SK-N-SH (cell line): ENCODE measurements around the gene PPP1R1B. TPM values are rescaled to one million over a fixed set of nuclear protein-coding genes. Genes with fewer than 3 reads are reported as not detected.

Source experiments
- CTCF ChIA-PET: fragments of 300-600, 350-600 bp; formaldehyde crosslinking; extraction: SDS; loops from one replicate; lab custom pipeline; 2021; lab: Yijun Ruan, JAX
- POLR2A ChIA-PET: fragments of 350-600 bp; sonication (Branson Sonifier 250); formaldehyde crosslinking; extraction: SDS; loops from one replicate; lab custom pipeline; 2020; ENCODE audit warnings: antibody characterized with exemption, inconsistent platforms; lab: Yijun Ruan, JAX
- DNase-seq: peaks from one replicate; pipeline ENCODE4 v3.0.0; 2012
- H2AFZ ChIP-seq: fragments of 200-600 bp; sonication (generic); 2 replicates; pipeline ENCODE4 v1.8.1; 2016; ENCODE audit warnings: antibody characterized with exemption, mild to moderate bottlenecking, low read depth
- H3F3A ChIP-seq: fragments of 200-600 bp; sonication (generic); replicated peaks from 2 replicates; pipeline ENCODE3; 2016; ENCODE audit warnings: antibody characterized with exemption, mild to moderate bottlenecking; ENCODE audit not compliant: insufficient read depth
- H3K27ac ChIP-seq, 2 experiments: fragments of 200-500 bp in 1 of 2; fragments of 200-600 bp in 1 of 2; sonication (Bioruptor generic) in 1 of 2; sonication (generic), shearing (Covaris generic) in 1 of 2; 2 replicates each; pipeline versions ENCODE4 v1.5.1 to v1.6.1; 2014 to 2016; ENCODE audit warnings: low read depth in 2 of 2, inconsistent platforms in 1 of 2, low read length in 1 of 2, mild to moderate bottlenecking in 1 of 2, mixed read lengths in 1 of 2
- H3K27me3 ChIP-seq: fragments of 200-600 bp; sonication (generic), shearing (Covaris generic); 2 replicates; pipeline ENCODE4 v1.6.1; 2016; ENCODE audit warnings: mixed run types; ENCODE audit not compliant: insufficient read depth
- H3K36me3 ChIP-seq, 2 experiments: fragments of 200-500 bp in 1 of 2; fragments of 200-600 bp in 1 of 2; sonication (Bioruptor generic) in 1 of 2; sonication (generic) in 1 of 2; replicated peaks in 1 of 2; 2 replicates each; pipeline versions ENCODE3 to v1.5.1; 2014 to 2016; ENCODE audit warnings: low read length in 1 of 2, mild to moderate bottlenecking in 1 of 2; ENCODE audit not compliant: insufficient read depth in 2 of 2, control insufficient read depth in 1 of 2
- H3K4me1 ChIP-seq, 2 experiments: fragments of 200-500 bp in 1 of 2; fragments of 200-600 bp in 1 of 2; sonication (Bioruptor generic) in 1 of 2; sonication (generic), shearing (Covaris generic) in 1 of 2; 2 replicates each; pipeline versions ENCODE4 v1.5.1 to v1.6.1; 2014 to 2016; ENCODE audit warnings: low read depth in 1 of 2, low read length in 1 of 2, mixed run types in 1 of 2; ENCODE audit not compliant: insufficient read depth in 2 of 2, control insufficient read depth in 1 of 2
- H3K4me2 ChIP-seq: fragments of 200-600 bp; sonication (generic), shearing (Covaris generic); 2 replicates; pipeline ENCODE4 v1.6.1; 2017; ENCODE audit warnings: mixed run types
- H3K4me3 ChIP-seq, 2 experiments: fragments of 200-500 bp in 1 of 2; fragments of 200-600 bp in 1 of 2; sonication (Bioruptor generic) in 1 of 2; sonication (generic), shearing (Covaris generic) in 1 of 2; 2 replicates each; pipeline versions ENCODE4 v1.5.1 to v1.8.1; 2014 to 2016; ENCODE audit warnings: low read depth in 2 of 2, inconsistent platforms in 1 of 2, low read length in 1 of 2, mild to moderate bottlenecking in 1 of 2, mixed read lengths in 1 of 2, moderate library complexity in 1 of 2
- H3K79me2 ChIP-seq: fragments of 200-600 bp; sonication (generic); 2 replicates; pipeline ENCODE4 v1.8.1; 2017; ENCODE audit warnings: mild to moderate bottlenecking; ENCODE audit not compliant: insufficient read depth
- H3K9ac ChIP-seq: fragments of 200-600 bp; sonication (generic); 2 replicates; pipeline ENCODE4 v1.6.1; 2017; ENCODE audit warnings: mixed run types
- H3K9me2 ChIP-seq: fragments of 200-600 bp; sonication (generic); 2 replicates; pipeline ENCODE4 v1.6.1; 2017; ENCODE audit warnings: mixed run types
- H3K9me3 ChIP-seq: fragments of 200-600 bp; sonication (generic); 2 replicates; pipeline ENCODE4 v1.6.1; 2017; ENCODE audit warnings: mixed run types, mild to moderate bottlenecking, moderate library complexity
- H4K20me1 ChIP-seq: fragments of 200-600 bp; sonication (generic); 2 replicates; pipeline ENCODE4 v1.6.1; 2017; ENCODE audit warnings: mild to moderate bottlenecking, mixed run types; ENCODE audit not compliant: insufficient read depth
- EP300 ChIP-seq, 2 experiments: IDR thresholded peaks; 2 replicates each; pipeline versions ENCODE4 v1.4.0 to v1.6.1; 2012; ENCODE audit warnings: borderline replicate concordance in 1 of 2, low read depth in 1 of 2, low read length in 1 of 2
- FOXJ3 ChIP-seq: sonication (generic); formaldehyde crosslinking; IDR thresholded peaks from 2 replicates; pipeline ENCODE4 v1.5.1; 2020; ENCODE audit warnings: mild to moderate bottlenecking, missing genetic modification reagents
- FOXM1 ChIP-seq: IDR thresholded peaks from 2 replicates; pipeline ENCODE4 v1.4.0; 2012; ENCODE audit warnings: low read depth, mild to moderate bottlenecking
- IRF3 ChIP-seq: fragments of 150-350 bp; IDR thresholded peaks from 2 replicates; pipeline ENCODE4 v1.6.1; 2016; ENCODE audit warnings: mild to moderate bottlenecking, low read depth, low read length
- MAX ChIP-seq: IDR thresholded peaks from 2 replicates; pipeline ENCODE4 v1.4.0; 2012; ENCODE audit warnings: low read depth
- MEF2A ChIP-seq: IDR thresholded peaks from 2 replicates; pipeline ENCODE4 v1.4.0; 2012; ENCODE audit warnings: low read depth, borderline replicate concordance
- MXI1 ChIP-seq: IDR thresholded peaks from 2 replicates; pipeline ENCODE4 v1.6.1; 2012; ENCODE audit warnings: mild to moderate bottlenecking, low read depth, low read length, improper control_type of control experiment
- PBX3 ChIP-seq: IDR thresholded peaks from 2 replicates; pipeline ENCODE4; 2012
- RAD21 ChIP-seq: IDR thresholded peaks from 2 replicates; pipeline ENCODE4 v1.6.1; 2012; ENCODE audit warnings: mild to moderate bottlenecking, low read length
- RXRA ChIP-seq: IDR thresholded peaks from 2 replicates; pipeline ENCODE4 v1.4.0; 2012; ENCODE audit warnings: low read depth, mild to moderate bottlenecking, borderline replicate concordance
- SIN3A ChIP-seq: IDR thresholded peaks from 2 replicates; pipeline ENCODE4 v1.6.1; 2012; ENCODE audit warnings: low read depth, mild to moderate bottlenecking, low read length, moderate library complexity, borderline replicate concordance
- SMC3 ChIP-seq: IDR thresholded peaks from 2 replicates; pipeline ENCODE4 v1.6.1; 2012; ENCODE audit warnings: low read depth, low read length, improper control_type of control experiment
- USF2 ChIP-seq: fragments of 150-350 bp; IDR thresholded peaks from 2 replicates; pipeline ENCODE4 v1.6.1; 2017; ENCODE audit warnings: antibody characterized with exemption, low read length, low read depth, borderline replicate concordance
- ZBTB33 ChIP-seq: IDR thresholded peaks from 2 replicates; pipeline ENCODE4 v1.4.0; 2012; ENCODE audit warnings: low read depth, borderline replicate concordance
- WGBS: methylation state at CpG from one replicate; pipeline ENCODE4 v1.1.6; 2017; ENCODE audit warnings: low lambda C conversion rate; 5-methylcytosine and 5-hydroxymethylcytosine counted together
- polyA plus RNA-seq, 3 experiments: library from polyadenylated mRNA; depleted of rRNA; stranded (reverse); fragments of >200 nt; gene quantifications; 2 replicates each; pipeline ENCODE4 v1.2.3, GENCODE V29; 2012

PPP1R1B gene
- polyA plus RNA-seq, 1 of the 3 experiments (the other 2 are of a cell fraction): 0.07 TPM

- TF ChIP-seq IRF3: no peak
- no peak for TF ChIP-seq SIN3A
- no peak for TF ChIP-seq RXRA
- TF ChIP-seq MEF2A: no peak
- no peak for TF ChIP-seq MXI1
Observed at GRCh38 chr17:39658760-39659159, 32.0 kb downstream of the PPP1R1B start (continued).

GRCh38 chr17:39659279-39660010 lies 32.7 kb downstream of the PPP1R1B start:
- no peak overlapping the region for H3K4me2 ChIP-seq
- TF ChIP-seq RAD21 (no peak), SMC3 (no peak), PBX3 (no peak), FOXM1 (no peak), FOXJ3 (CRISPR knock-in tag) (no peak), ZBTB33 (no peak), EP300 (IDR thresholded peaks at IDR 0.05; ENCODE audit: borderline replicate concordance in 1 of 2, low read depth in 1 of 2, low read length in 1 of 2) (no peak), MAX (no peak), USF2 (no peak)
- no peak for DNase-seq
- ChIA-PET POLR2A (interaction anchor here (0.8 kb wide), 1 partner anchor 10 kb away, joined by 4 read pairs; no protein-coding TSS in a partner anchor), CTCF (interaction anchor here (1.0 kb wide), 1 partner anchor 38 kb away, joined by 7 read pairs; no protein-coding TSS in a partner anchor)
- H3K9ac ChIP-seq: no peak overlapping the region
- no peaks in the 10 kb centered on the region for H3K9me3 ChIP-seq
- H3K4me1 ChIP-seq: no peaks in the 10 kb centered on the region; a peak in 1 of 4 replicates
- no peak overlapping the region for H2AFZ ChIP-seq
- peaks cover 3% of the 10 kb centered on the region; the same call in 1 of the 2 replicates for H4K20me1 ChIP-seq
- no peaks in the 10 kb centered on the region for H3K79me2 ChIP-seq
- no peaks in the 10 kb centered on the region for H3K9me2 ChIP-seq
- H3K27me3 ChIP-seq: no peaks in the 10 kb centered on the region
- H3K36me3 ChIP-seq: peaks cover 0 to 40% of the 10 kb centered on the region in 2 experiments
- no peaks in the 10 kb centered on the region for H3F3A ChIP-seq
- 94% methylated on average over 11 of the region's 15 CpGs for WGBS
- H3K27ac ChIP-seq: peak overlapping the region in 1 of 2 experiments; percentile 22; a peak in 1 of 4 replicates
- H3K4me3 ChIP-seq: no peak overlapping the region
